GM21447 (cell line): ENCODE data around the gene NSD1.

Source experiments
- ATAC-seq: cut with Tn5 transposase; IDR thresholded peaks from one replicate; pipeline ENCODE4 v1.9.1; 2021; ENCODE audit not compliant: unreplicated experiment

NSD1 gene

GRCh38 chr5:177097016-177097985, 36.3 kb upstream of the NSD1 start:
- no peak for ATAC-seq

GRCh38 chr5:177098120-177098469, 35.5 kb upstream of the NSD1 start:
- no peak for ATAC-seq

DNA sequence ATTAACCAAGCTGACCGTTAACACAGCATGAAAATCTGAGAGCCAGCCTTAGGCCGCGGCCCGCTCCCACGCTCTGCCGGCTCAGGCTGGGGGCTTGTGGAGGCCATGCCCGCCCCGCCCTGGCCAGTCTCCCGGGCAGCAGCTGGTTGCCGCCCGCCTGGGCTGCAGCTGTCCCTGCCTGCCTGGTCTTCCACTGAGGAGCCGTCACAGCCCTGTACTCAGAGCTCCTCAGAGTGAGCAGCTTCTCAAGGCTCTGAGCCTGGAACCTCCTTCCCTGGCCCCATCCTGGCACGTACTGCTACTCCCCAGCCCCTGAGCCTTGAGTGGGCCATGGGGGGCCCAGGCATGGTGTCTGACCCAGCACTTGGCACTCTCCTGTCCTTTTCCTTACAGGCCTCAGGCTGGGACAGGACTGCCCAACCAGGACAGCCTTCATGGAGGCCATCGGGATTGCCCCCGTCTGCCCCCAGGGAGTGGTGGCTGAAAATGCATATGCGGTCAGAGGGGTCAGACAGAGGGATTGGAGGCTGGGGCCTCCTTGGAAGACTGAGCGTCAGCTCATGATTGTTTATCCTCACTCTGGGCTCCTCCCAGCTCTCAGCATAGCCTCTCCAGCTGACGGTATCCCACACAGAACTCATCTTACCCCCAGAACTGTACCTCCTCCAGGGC, 35.0 kb upstream of the NSD1 start:
- ATAC-seq, result no peak

DNA sequence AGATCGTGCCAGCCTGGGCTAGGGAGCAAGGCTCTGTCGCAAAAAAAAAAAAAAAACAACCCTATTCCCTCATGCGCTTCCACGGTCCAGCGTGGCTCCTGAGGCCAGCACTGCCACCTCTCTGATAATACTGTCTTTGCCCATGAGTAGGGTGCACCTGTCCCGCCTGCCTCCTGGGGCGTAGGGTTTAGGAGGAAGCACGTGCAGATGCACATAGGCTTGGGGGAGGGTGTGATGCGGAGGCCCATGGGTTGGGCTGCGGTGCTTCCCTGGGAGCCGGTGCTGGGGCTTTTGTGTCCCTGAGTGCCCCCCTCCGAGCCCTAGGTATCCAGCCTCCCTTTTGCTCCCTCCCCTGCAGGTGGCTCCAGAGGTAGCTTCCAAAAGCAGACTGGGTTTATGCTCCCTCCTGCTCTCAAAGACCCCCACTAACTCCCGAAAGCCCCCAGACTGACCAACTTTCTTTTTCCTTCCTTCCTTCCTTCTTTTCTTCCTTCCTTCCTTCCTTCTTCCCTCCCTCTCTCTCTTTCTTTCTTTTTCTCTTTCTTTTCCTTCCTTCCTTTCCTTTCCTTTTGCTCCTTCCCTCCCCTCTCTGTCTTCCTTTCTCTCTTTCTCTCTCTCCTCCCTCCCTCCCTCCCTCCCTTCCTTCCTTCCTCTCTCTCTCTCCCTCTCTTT, 34.0 kb upstream of the NSD1 start:
- ATAC-seq, result no peak

GRCh38 chr5:177100714-177101121, 32.9 kb upstream of the NSD1 start:
- no peak for ATAC-seq

DNA sequence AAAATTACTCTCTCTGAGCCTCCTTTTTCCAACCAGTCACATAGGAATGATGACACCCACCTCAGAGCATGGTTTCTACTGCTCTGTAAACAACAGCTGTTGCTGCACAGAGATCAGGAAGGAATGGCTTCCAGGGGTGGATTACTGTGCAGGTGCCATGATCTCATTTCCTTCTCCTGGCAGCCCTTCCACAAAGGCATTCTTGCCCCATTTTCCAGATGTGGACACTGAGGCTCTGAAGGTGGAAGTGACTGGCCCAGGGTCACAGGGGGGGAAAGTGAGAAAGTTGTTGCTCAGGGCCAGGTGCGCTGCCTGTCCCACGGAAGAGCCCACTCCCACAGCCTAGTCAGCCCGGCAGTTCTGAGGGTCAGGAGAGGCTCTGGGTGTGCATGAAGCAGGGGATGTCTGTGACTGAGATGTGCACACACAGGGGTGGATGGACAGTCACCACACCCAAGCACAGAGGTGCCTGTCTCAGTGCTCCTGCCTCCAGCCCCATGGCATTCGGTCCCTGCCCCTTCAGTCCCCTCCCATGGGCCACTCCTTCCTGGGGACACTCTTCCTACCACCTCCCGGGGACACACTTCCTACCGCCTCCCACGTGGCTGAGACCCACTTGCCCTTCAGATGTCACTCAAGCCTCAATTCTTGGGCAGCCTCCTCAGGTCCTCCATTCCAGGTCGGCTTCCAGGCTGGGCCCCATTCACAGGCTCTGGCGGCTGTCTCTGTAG, 29.9 kb upstream of the NSD1 start:
- ATAC-seq, result no peak

DNA sequence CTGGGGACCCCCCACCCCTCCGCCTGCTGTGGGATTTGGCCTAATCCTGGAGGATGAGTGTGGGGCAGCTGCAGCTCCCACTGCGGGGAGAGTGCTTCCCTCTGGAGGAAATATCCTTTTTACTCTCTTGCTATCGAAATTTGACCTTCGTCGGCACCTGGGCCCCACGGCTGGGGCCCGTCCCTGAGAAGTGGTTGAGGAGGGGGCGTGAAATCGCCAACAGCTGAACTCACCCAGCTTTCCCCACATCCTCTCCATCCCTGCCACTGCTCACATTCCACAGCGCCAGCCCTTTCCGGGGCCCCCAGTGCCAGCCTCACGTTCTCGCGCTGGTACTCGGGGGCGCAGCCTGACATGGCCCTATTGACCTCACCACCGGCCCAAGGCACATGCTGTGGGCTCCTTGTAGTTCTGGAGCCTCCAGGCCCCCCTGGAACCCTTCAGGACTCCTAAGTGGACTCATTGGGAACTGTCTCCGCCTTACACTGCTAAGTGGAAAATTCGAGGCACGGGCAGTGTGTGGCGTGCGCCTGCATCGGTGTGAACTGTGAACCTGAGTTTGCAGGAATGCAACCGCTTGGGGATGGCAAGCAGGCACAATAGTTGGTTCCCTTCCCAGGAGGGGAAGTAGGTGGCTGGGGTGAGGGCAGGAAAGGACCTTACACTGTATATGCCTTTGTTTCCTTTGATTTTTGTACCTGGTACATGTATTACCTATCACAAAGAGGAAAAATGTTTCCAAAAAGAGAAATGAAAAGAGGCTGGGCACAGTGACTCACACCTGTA, 27.7 kb upstream of the NSD1 start:
- ATAC-seq, result no peak

GRCh38 chr5:177107159-177107558, 26.4 kb upstream of the NSD1 start:
- no peak for ATAC-seq

DNA sequence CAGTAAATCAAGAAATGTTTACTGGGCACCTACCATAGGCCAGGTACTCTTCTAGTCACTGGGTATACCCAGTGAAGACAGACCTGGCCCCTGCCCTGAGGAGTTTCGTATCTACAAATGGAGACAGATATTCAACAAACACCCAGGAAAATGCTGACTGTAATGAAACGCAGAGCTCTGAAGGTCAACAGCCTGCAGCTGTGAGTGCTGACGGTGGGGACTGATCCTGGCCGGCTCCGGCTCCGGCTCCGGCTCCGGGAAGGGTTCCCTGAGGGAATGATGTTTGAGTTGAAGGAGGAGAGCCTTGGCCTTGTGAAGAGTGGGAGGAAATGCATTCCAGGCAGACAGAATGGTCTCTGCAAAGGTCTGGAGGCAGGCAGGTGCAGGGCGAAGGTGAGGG, 23.8 kb upstream of the NSD1 start:
- no peak for ATAC-seq

DNA sequence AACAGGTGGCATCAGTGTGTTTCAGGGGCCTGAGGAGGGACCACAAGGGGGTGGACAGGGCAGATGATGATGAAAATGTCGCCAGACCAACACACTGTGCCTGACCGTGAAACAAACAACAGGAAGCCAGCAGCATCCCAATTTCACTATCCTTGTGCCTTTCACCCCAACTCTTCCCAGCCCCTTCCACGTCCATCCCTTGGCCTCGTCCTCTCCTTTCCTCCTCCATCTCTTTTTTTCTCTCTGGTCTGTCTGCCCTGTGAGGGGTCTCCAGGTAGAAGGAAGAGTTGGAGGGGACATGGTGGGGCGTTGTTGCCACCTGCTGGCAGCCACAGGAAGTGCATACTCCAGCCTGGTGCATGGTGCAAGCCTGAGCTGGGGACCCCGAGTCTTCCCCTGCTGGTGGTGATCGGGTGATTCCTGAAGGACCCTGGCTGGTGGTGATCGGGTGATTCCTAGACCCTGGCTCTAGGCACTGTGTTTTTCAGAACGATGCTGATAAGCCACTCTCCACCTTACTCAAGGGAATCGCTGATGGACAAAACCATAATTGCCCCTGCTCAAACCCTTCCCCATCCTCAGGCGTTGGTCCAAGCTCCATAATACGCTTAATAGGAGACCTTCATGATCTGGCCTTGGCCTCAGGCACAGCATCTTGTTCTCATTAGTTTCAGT, 21.7 kb upstream of the NSD1 start:
- no peak for ATAC-seq

DNA sequence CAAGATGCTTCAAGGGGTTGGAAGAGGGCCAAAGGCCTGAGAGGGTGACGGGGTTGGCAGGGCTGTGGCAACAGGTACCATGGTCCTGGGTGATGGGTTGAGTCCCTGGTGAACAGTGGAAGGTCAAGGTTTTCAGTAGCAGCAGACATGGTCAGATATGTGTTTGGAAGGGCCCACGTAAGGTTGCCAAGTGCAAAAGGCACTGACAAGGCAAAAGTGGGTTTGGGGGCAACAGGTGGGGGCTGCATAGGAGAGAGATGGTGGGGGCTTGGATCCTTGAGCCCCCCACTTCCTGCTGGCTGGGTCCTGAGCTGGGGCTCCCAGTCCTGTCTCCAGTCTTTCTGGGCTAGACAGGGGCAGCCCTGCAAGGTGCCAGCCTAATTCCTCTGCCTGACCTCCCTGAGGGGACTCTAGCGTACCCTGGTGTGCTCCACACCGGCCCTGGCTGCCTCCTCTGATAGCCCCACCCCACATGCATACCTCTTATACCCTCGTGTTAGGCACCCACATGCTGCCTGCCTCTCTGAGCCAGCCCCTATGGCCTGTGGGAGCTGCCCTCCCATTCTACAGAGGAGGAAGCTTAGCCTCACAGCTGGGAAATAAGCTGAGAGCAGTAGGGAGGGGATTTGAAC, 20.9 kb upstream of the NSD1 start:
- ATAC-seq, result no peak

GRCh38 chr5:177113566-177114424, 19.8 kb upstream of the NSD1 start:
- no peak for ATAC-seq

DNA sequence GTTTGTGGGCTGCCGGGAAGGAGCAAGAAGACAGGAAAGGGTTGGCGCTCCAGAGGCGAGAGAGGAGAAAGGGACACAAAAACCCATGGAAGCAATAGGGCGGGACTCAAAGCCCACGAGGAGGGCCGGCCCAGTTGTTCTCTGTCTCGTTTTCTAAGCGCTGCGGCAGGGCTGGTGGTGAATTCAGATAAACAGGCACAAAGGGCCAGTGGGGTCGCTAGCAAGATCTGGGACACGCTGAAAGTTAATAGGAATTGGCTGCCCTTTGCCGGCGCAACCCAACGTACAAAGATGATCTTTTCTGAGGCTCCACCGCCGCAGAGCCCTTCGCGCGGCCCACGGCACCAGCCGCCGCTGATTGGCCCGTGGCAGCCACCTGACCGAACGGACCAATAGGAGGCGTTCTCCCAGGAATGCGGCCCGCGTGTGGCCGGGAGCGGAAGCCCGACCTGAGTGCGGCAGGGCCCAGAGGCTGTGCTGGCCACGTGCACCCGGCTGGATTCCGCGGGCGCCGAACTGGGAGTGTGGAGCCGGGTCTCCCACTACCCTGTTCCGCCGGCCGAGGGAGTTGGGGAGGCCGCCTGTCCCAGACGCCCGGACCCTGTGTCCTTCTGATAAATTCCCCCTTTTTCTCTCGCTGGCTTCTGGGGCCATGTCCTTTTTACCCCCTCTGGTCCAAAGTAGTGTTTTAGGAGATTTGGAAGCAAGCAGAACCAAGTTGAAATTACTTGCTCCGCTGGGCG, 16.8 kb upstream of the NSD1 start:
- peak; percentile 44 for ATAC-seq

DNA sequence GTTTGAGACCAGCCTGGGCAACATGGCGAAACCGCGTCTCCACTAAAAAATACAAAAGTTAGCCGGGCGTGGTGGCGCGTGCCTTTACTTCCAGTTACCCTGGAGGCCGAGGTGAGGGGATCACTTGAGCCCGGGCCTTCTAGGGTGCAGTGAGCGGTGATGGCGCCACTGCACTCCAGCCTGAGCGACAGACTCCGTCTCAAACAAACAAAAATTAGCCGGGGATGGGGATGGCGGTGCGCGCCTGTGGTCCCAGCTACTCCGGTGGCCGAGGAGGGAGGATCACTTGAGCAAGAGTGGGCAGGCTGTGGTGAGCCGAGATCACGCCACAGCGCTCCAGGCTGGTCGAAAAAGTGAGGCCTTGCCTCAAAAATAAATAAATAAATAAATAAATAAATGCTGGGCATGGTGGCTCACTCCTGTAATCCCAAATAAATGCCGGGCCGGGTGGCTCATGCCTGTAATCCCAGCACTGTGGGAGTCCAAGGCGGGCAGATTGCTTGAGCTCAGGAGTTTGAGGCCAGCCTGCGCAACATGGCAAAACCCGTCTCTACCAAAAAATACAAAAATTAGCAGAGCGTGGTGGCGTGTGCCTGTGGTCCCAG, 16.0 kb upstream of the NSD1 start:
- no peak for ATAC-seq

DNA sequence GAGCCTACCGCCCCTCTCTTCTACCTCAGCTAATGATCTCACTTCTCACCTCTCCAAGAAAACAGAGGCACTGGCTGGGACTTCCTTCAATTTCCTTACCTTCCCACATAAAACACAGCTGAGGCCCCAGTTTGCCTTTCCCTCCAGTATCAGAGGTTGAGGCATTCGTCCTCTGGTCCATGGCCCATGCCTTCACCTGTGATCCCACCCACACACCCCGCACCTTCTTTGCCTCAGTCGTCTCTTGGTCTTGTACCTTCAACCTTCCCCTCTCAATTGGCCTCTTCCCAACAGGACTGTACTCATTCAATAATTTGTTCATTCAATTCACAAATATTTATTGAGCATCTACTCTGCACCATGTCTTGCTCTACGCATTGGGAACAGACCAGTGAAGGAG, 11.0 kb upstream of the NSD1 start:
- no peak for ATAC-seq

- ATAC-seq, result peak; percentile 43
Measured at GRCh38 chr5:177123789-177124485, 9.6 kb upstream of the NSD1 start.
